Measurements from ENCODE around the gene CDIP1. TPM values are rescaled to one million over a fixed set of nuclear protein-coding genes. Genes with fewer than 3 reads are reported as not detected.

The CDIP1 gene
- total and polyA plus RNA-seq, 9 of the 15 experiments (the other 6 are each of a cell fraction or from before 2014, with no cell fraction given): 0.29 TPM; not detected in 8

- TSS peak; percentile 41 for BruUV-seq (replicated peaks)
- H3K4me1 ChIP-seq (replicated peaks in 1 of 2; ENCODE audit: control insufficient read depth in 2 of 2, insufficient read depth in 2 of 2, low read length in 2 of 2): peaks cover 11 to 37% of the 10 kb centered on the region in 2 experiments; a peak in 4 of 5 replicates
- ATAC-seq (peak; percentile 87), FAIRE-seq (peak; percentile 92), DNase-seq (ENCODE audit: extremely low read depth in 1 of 4, low spot score in 3 of 4) (peak; percentile 91 to 96 (median 93))
- peak within 1 kb of the TSS; percentile 97 for H3K4me2 ChIP-seq (ENCODE audit: insufficient read depth, low read length)
- in situ Hi-C loops (cut with MboI) (no loop called here), intact Hi-C loops (cut with micrococcal nuclease) (no loop called here)
- WGBS (ENCODE audit: insufficient coverage, low coverage, missing lambda C conversion rate): 2% methylated on average over 57 of the region's 70 CpGs
- ChIA-PET POLR2A (interaction anchor here (0.8 to 2.7 kb wide), 9 partner anchors 10 to 140 kb away, joined by 3 to 18 read pairs (median 4); no protein-coding TSS in a partner anchor), CTCF (ENCODE audit: low intra/inter-chr PET ratio) (interaction anchor here (0.6 kb wide), 1 partner anchor 117 kb away, joined by 4 read pairs; no protein-coding TSS in a partner anchor)
- no peaks in the 10 kb centered on the region for H4K20me1 ChIP-seq (replicated peaks; ENCODE audit: control insufficient read depth, insufficient read depth, low read length)
- H3K4me3 ChIP-seq: peak within 1 kb of the TSS; percentile 79
- H3K9me3 ChIP-seq (replicated peaks; ENCODE audit: control insufficient read depth, insufficient read depth, low read depth, low read length): no peaks in the 10 kb centered on the region
- no peaks in the 10 kb centered on the region for H3K27me3 ChIP-seq (ENCODE audit: control insufficient read depth in 2 of 2, insufficient read depth in 2 of 2, low read length in 2 of 2)
- peak within 1 kb of the TSS; percentile 95 for H3K27ac ChIP-seq (ENCODE audit: extremely low read depth, low read depth, low read length)
- H3K9ac ChIP-seq (ENCODE audit: insufficient read depth in 1 of 2, low read depth in 2 of 2, low read length in 2 of 2): peak within 1 kb of the TSS; percentile 81 to 91
- H3K9me1 ChIP-seq (ENCODE audit: control insufficient read depth, insufficient read depth, low read length): peaks cover 3% of the 10 kb centered on the region
- H3K79me2 ChIP-seq (ENCODE audit: control insufficient read depth, insufficient read depth, low read length): peaks cover 73% of the 10 kb centered on the region
- H3K36me3 ChIP-seq (ENCODE audit: control insufficient read depth, insufficient read depth, low read length): peaks cover 13% of the 10 kb centered on the region; the same call in 2 of the 3 replicates
- H2AFZ ChIP-seq (ENCODE audit: low read depth, low read length): peak within 1 kb of the TSS; percentile 89
- TF ChIP-seq ZNF384 (IDR thresholded peaks at IDR 0.05; ENCODE audit: low read depth, low read length) (peak; percentile 55; the same call in 1 of the 2 replicates), ARHGAP35 (IDR thresholded peaks at IDR 0.05; ENCODE audit: partially characterized antibody) (peak; percentile 45), HMBOX1 (IDR thresholded peaks at IDR 0.05) (peak; percentile 40; the same call in 1 of the 2 replicates), RBM25 (IDR thresholded peaks at IDR 0.05; ENCODE audit: low read depth, low read length, severe bottlenecking) (no peak), MBD2 (IDR thresholded peaks at IDR 0.05; ENCODE audit: borderline replicate concordance, low read depth) (no peak), FOXA3 (CRISPR knock-in tag; conservative IDR thresholded peaks at IDR 0.05 in 1 of 2, IDR thresholded peaks at IDR 0.05 in 1 of 2) (no peak), POLR2A (conservative IDR thresholded peaks at IDR 0.05) (peak; percentile 87), ETV5 (CRISPR knock-in tag; IDR thresholded peaks at IDR 0.05; ENCODE audit: low read depth) (peak; percentile 58; the same call in 1 of the 2 replicates), CHCHD3 (CRISPR knock-in tag; IDR thresholded peaks at IDR 0.05) (no peak), TSC22D4 (tag; IDR thresholded peaks at IDR 0.05) (no peak), ZNF24 (IDR thresholded peaks at IDR 0.05) (peak; percentile 7; the same call in 1 of the 2 replicates), ID3 (CRISPR knock-in tag; IDR thresholded peaks at IDR 0.05) (no peak), ID3 (tag; IDR thresholded peaks at IDR 0.05) (no peak; the same call in 1 of the 2 replicates), SMAD2 (IDR thresholded peaks at IDR 0.05; ENCODE audit: low read depth, low read length) (no peak), ZNF311 (CRISPR knock-in tag; IDR thresholded peaks at IDR 0.05) (no peak), ETS2 (tag; IDR thresholded peaks at IDR 0.05; ENCODE audit: borderline replicate concordance, poor library complexity, severe bottlenecking) (no peak)
- TF ChIP-seq, protein P1, sequence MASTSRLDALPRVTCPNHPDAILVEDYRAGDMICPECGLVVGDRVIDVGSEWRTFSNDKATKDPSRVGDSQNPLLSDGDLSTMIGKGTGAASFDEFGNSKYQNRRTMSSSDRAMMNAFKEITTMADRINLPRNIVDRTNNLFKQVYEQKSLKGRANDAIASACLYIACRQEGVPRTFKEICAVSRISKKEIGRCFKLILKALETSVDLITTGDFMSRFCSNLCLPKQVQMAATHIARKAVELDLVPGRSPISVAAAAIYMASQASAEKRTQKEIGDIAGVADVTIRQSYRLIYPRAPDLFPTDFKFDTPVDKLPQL (IDR thresholded peaks at IDR 0.05; ENCODE audit: extremely low read depth, insufficient read length): no peak
- TF ChIP-seq, protein P2, sequence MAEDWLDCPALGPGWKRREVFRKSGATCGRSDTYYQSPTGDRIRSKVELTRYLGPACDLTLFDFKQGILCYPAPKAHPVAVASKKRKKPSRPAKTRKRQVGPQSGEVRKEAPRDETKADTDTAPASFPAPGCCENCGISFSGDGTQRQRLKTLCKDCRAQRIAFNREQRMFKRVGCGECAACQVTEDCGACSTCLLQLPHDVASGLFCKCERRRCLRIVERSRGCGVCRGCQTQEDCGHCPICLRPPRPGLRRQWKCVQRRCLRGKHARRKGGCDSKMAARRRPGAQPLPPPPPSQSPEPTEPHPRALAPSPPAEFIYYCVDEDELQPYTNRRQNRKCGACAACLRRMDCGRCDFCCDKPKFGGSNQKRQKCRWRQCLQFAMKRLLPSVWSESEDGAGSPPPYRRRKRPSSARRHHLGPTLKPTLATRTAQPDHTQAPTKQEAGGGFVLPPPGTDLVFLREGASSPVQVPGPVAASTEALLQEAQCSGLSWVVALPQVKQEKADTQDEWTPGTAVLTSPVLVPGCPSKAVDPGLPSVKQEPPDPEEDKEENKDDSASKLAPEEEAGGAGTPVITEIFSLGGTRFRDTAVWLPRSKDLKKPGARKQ (CRISPR knock-in tag; IDR thresholded peaks at IDR 0.05): no peak
These were observed 62.4 kb downstream of the CDIP1 start, which contains the start of gene HMOX2 for GRCh38 chr16:4475880-4476788. Gene HMOX2 (plus strand): TSS chr16:4476398. CDS start chr16:4505525, 29,127 bp downstream.
